Heart left ventricle (tissue), 16 donors: ENCODE measurements around the gene TMEM156. TPM values are rescaled to one million over a fixed set of nuclear protein-coding genes. Genes with fewer than 3 reads are reported as not detected.

Experiments used
- ATAC-seq, 4 donors: fragments of 200-7000 bp; cut with Tn5 transposase; one replicate each; pipeline ENCODE4 v1.9.1; 2020 to 2022; ENCODE audit warnings: moderate library complexity in 4 of 4, mild to moderate bottlenecking in 3 of 4, moderate number of reproducible peaks in 1 of 4
- DNase-seq, 5 donors: peaks; one replicate each; pipeline ENCODE4 v3.0.0-alpha.2; 2020
- H3K27ac ChIP-seq, 12 donors: fragments of 200-600 bp; sonication (generic) in 4 of 12; one replicate each; pipeline versions ENCODE4 v1.5.0 to v1.8.0; 2016 to 2022; ENCODE audit warnings: mild to moderate bottlenecking in 2 of 12
- H3K27me3 ChIP-seq, 9 donors: fragments of 200-600 bp; sonication (generic) in 2 of 9; one replicate each; pipeline versions ENCODE4 v1.5.1 to v1.8.0; 2016 to 2022; ENCODE audit warnings: mild to moderate bottlenecking in 3 of 9
- H3K36me3 ChIP-seq, 9 donors: fragments of 200-600 bp; sonication (generic) in 2 of 9; one replicate each; pipeline versions ENCODE4 v1.5.0 to v1.8.0; 2018 to 2022; ENCODE audit warnings: mild to moderate bottlenecking in 2 of 9
- H3K4me1 ChIP-seq, 12 donors: fragments of 200-600 bp; sonication (generic) in 4 of 12; one replicate each; pipeline versions ENCODE4 v1.5.0 to v1.8.0; 2016 to 2022; ENCODE audit warnings: mild to moderate bottlenecking in 3 of 12
- H3K4me3 ChIP-seq, 12 donors: fragments of 200-600 bp; sonication (generic) in 4 of 12; one replicate each; pipeline versions ENCODE4 v1.5.0 to v1.8.0; 2017 to 2022; ENCODE audit warnings: mild to moderate bottlenecking in 9 of 12, moderate library complexity in 4 of 12
- H3K9me3 ChIP-seq, 12 donors: fragments of 200-600 bp; sonication (generic) in 4 of 12; one replicate each; pipeline versions ENCODE4 v1.5.0 to v1.8.0; 2016 to 2022; ENCODE audit warnings: mild to moderate bottlenecking in 1 of 12
- CTCF ChIP-seq, 12 donors: fragments of 200-600 bp; sonication (generic) in 4 of 12; IDR thresholded peaks; one replicate each; pipeline versions ENCODE4 v1.5.0 to v1.8.0; 2018 to 2022; ENCODE audit warnings: antibody characterized with exemption in 12 of 12, mild to moderate bottlenecking in 5 of 12
- POLR2A ChIP-seq, 2 donors: fragments of 450-650 bp; IDR thresholded peaks; one replicate each; pipeline ENCODE4 v1.6.1; 2017; ENCODE audit warnings: antibody characterized with exemption in 2 of 2, mild to moderate bottlenecking in 2 of 2, moderate library complexity in 2 of 2
- WGBS, 4 donors: extraction: QIAGEN DNeasy Blood & Tissue Kit in 2 of 4; methylation state at CpG; one replicate each; pipeline versions ENCODE4 v1.1.5 to v1.1.7; 2013 to 2018; 5-methylcytosine and 5-hydroxymethylcytosine counted together
- intact Hi-C, 10 donors: fragments of 100-400 bp; cut with DNase I; formaldehyde crosslinking; loops; one replicate each; pipeline versions ENCODE4 v1.11.1 to v1.14.2; 2022
- polyA plus RNA-seq, 2 donors: library from polyadenylated mRNA; stranded (reverse); fragments of 200-250 nt; gene quantifications; one replicate each; pipeline ENCODE4 v1.2.3, GENCODE V29; 2013
- total RNA-seq, 9 donors: library from RNA; depleted of rRNA in 2 of 9; stranded (reverse); fragments of >200 nt in 2 of 9; fragmentation: NEBNext Ultra II Directional in 3 of 9; extraction: Animal tissue kit (Norgen Biotek cat#: 25700) in 3 of 9; gene quantifications; one replicate each; pipeline versions ENCODE4 v1.1.0 to v1.2.4, GENCODE V29; 2016 to 2023
- donor health status: ischemic (EF 13 %, LVEDD 7.1; RV severe dilation, severe dysfunction).
- donor health status: healthy with polysubstance abuse.
- donor health status: DM: no; HTN: yes; CAD: no.
- donor health status: DM: no; HTN: no; CAD: no.
- donor health status: ischemic (EF 25% LVEDD 6.9; RV normal size, moderate dysfunction).
- donor health status: ischemic (EF 25% LVEDD 5.7; RV mildly dilated, moderate dysfunction).
- donor health status: healthy.
- donor health status: DM: yes; HTN: yes; CAD: no.
- donor health status: ischemic (EF 35%, LVEDD 5.7; RV mildly dilated, moderate dysfunction).
- donor health status: nonischemic (EF 11% LVEDD 7.7; RV severe dilation, severe dysfunction).
- donor health status: DM: yes; HTN: yes; CAD: no.
- donor health status: PGD.
- donor health status: ischemic (EF 29% LVEDD 5.4; RV normal size, mild dysfunction).
- donor health status: nonischemic (EF 23%, LVEDD 6.1; RV moderate dilation, normal function).

Gene TMEM156
- total and polyA plus RNA-seq, 11 donors = 0.06 to 2.3 (median 0.14) TPM; not detected in 8

GRCh38 chr4:39026096-39026495 lies 6.1 kb downstream of the TMEM156 start:
- DNase-seq (no peak), ATAC-seq (no peak)
- Histone ChIP-seq H3K27ac (no peak overlapping the region), H3K27me3 (no peaks in the 10 kb centered on the region), H3K4me1 (peaks cover 0 to 18% (median 0%) of the 10 kb centered on the region in 12 donors), H3K9me3 (no peaks in the 10 kb centered on the region), H3K4me3 (no peak overlapping the region), H3K36me3 (no peaks in the 10 kb centered on the region)
- intact Hi-C loops = no loop called here
- no peak for TF ChIP-seq POLR2A (IDR thresholded peaks at IDR 0.05)
- no peak for TF ChIP-seq CTCF (IDR thresholded peaks at IDR 0.05)

GRCh38 chr4:39025552-39026085 lies 6.6 kb downstream of the TMEM156 start:
- intact Hi-C loops = no loop called here
- H3K9me3 ChIP-seq = no peaks in the 10 kb centered on the region
- DNase-seq = no peak
- ATAC-seq = no peak
- H3K27me3 ChIP-seq = no peaks in the 10 kb centered on the region
- H3K4me3 ChIP-seq = no peak overlapping the region
- WGBS, 4 donors = 84 to 88% (median 86%) methylated on average over 4 of the region's 4 CpGs
- H3K27ac ChIP-seq = peak overlapping the region in 1 of 12 donors; percentile 1
- TF ChIP-seq CTCF (IDR thresholded peaks at IDR 0.05) = no peak
- TF ChIP-seq POLR2A (IDR thresholded peaks at IDR 0.05) = no peak
- H3K36me3 ChIP-seq = no peaks in the 10 kb centered on the region
- peaks cover 0 to 18% (median 0%) of the 10 kb centered on the region in 12 donors for H3K4me1 ChIP-seq

- no peak overlapping the region for H3K4me3 ChIP-seq
- TF ChIP-seq POLR2A (IDR thresholded peaks at IDR 0.05) = no peak
- TF ChIP-seq CTCF (IDR thresholded peaks at IDR 0.05) = no peak
- H3K27me3 ChIP-seq = no peaks in the 10 kb centered on the region
- intact Hi-C loops = no loop called here
- 93 to 98% (median 95%) methylated on average over 3 of the region's 3 CpGs for WGBS, 4 donors
- ATAC-seq = no peak
- DNase-seq = no peak
- no peak overlapping the region for H3K27ac ChIP-seq
- H3K4me1 ChIP-seq = peaks cover 0 to 18% (median 0%) of the 10 kb centered on the region in 12 donors
- no peaks in the 10 kb centered on the region for H3K36me3 ChIP-seq
- no peaks in the 10 kb centered on the region for H3K9me3 ChIP-seq
Measured at GRCh38 chr4:39024311-39024865, 7.8 kb downstream of the TMEM156 start.

- intact Hi-C loops = no loop called here
- Histone ChIP-seq H3K4me1 (peaks cover 0 to 14% (median 0%) of the 10 kb centered on the region in 12 donors), H3K36me3 (no peaks in the 10 kb centered on the region), H3K27ac (no peak overlapping the region), H3K4me3 (no peak overlapping the region), H3K9me3 (no peaks in the 10 kb centered on the region), H3K27me3 (no peaks in the 10 kb centered on the region)
- DNase-seq = no peak
- no peak for ATAC-seq
- TF ChIP-seq POLR2A (IDR thresholded peaks at IDR 0.05) (no peak), CTCF (IDR thresholded peaks at IDR 0.05) (no peak)
- WGBS, 4 donors = 94 to 100% (median 98%) methylated on average over 1 of the region's 1 CpG
Measured at GRCh38 chr4:39023059-39023458, 9.2 kb downstream of the TMEM156 start.
